NCI-H460 (cell line): ENCODE measurements around the gene OR2AT4. TPM values are rescaled to one million over a fixed set of nuclear protein-coding genes. Genes with fewer than 3 reads are reported as not detected.

Source experiments
- DNase-seq: peaks from one replicate; pipeline ENCODE4 v3.0.0-alpha.2; 2016; ENCODE audit warnings: low read depth; ENCODE audit errors: extremely low read depth
- total RNA-seq: library from RNA; depleted of rRNA; stranded (reverse); fragments of >200 nt; shearing (Covaris generic); gene quantifications from 2 replicates; pipeline ENCODE4 v1.2.3, GENCODE V29; 2014; rRNA removed

OR2AT4 gene
- total RNA-seq, 1 experiment from 2014 or later: not detected

GRCh38 chr11:75033916-75034315, 62.8 kb downstream of the OR2AT4 start:
- no peak for DNase-seq

DNA sequence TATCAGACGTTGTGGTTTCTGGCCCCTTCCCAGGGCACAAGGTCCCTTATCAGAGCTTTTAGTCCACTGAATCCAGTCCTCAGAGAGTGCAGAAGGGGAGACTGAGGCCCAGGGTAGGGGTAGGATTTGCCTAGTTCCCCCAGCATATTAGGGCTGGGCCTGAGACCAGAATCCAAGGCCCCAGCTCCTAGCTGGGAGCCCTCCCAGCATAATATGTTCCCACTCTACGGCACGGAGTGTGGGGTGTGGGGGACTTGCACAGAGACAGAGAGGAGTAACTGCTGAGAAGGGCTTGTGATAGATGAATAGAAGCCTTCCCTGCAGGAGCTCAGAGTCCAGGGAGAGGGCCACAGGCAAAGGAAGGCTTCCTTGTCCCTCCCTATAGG, 64.1 kb downstream of the OR2AT4 start:
- no peak for DNase-seq

DNA sequence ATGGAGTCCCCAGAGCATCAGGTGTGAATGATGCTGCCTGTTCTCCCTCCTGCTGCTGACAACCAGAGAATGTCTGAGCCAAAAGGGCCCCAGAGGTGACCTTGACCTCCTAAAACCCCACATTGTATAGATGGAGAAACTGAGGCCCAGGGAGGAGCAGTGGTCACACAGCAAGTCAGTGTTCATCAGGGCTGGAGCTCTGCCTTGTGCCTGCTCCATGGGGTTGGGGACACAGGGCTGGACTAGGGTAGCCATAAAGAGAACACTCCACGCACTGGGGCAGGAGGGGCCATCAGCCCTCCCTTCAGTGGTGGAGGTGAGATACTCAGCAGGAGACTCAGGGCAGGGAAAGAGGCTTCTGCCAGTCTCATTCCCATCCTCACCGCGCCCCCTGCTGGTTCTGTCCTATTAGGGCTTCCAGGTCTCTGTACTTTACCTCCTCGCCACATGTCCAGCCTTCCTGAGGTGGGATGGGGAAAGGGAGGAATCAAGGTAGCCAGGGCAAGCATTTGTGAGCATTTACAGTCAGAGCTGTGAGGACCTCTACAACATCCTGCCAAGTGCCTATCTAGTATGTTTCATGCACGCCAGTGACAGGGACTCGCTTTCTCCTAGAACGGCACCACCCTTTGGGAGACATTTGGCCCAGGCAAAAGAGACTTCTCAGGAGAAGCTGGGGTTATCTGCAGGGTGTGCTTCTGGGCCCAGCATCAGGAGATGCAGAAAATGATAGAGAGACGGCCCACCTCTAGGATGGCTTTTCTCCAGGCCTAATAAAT, 64.7 kb downstream of the OR2AT4 start:
- DNase-seq: peak; percentile 36

Other genes starting within 250 kb of the OR2AT4 start
- gene XRRA1, start 147.8 kb downstream of the OR2AT4 start, total RNA-seq: 22.3 and 25.1 TPM in 2 replicates
- 54.0 and 81.9 TPM in 2 replicates for gene SPCS2, start 147.6 kb downstream of the OR2AT4 start, total RNA-seq
- 7.5 and 7.7 TPM in 2 replicates for gene NEU3, start 107.9 kb downstream of the OR2AT4 start, total RNA-seq
- gene SLCO2B1, start 54.2 kb upstream of the OR2AT4 start, total RNA-seq: 0.17 TPM in 1 of 2 replicates, not detected in the other
- gene TPBGL, start 143.9 kb upstream of the OR2AT4 start, total RNA-seq: not detected in 2 replicates